OCI-LY1 (cell line): ENCODE results near the gene ARHGAP24.

Source experiments
- H2AFZ ChIP-seq: fragments of 200-600 bp; sonication (generic), shearing (Covaris generic); 2 replicates; pipeline ENCODE4 v1.6.0; 2014; ENCODE audit warnings: antibody characterized with exemption, mild to moderate bottlenecking, low read length
- H3F3A ChIP-seq: fragments of 200-600 bp; sonication (generic), shearing (Covaris generic); 2 replicates; pipeline ENCODE4 v1.6.0; 2014; ENCODE audit warnings: mild to moderate bottlenecking, antibody characterized with exemption, low read length, moderate library complexity; ENCODE audit not compliant: insufficient read depth
- H3K27ac ChIP-seq: fragments of 200-600 bp; sonication (generic); 2 replicates; pipeline ENCODE4 v1.5.1; 2014; ENCODE audit warnings: low read length, mixed run types, mild to moderate bottlenecking, low read depth; ENCODE audit not compliant: poor library complexity, severe bottlenecking
- H3K27me3 ChIP-seq: fragments of 200-600 bp; sonication (generic); 2 replicates; pipeline ENCODE4 v1.6.0; 2014; ENCODE audit warnings: antibody characterized with exemption, mild to moderate bottlenecking, low read length, moderate library complexity; ENCODE audit not compliant: insufficient read depth
- H3K36me3 ChIP-seq: fragments of 200-600 bp; sonication (generic); 2 replicates; pipeline ENCODE4 v1.6.1; 2014; ENCODE audit warnings: mild to moderate bottlenecking, antibody characterized with exemption, low read length, moderate library complexity, mixed read lengths; ENCODE audit not compliant: insufficient read depth
- H3K4me1 ChIP-seq: fragments of 200-600 bp; sonication (generic); 2 replicates; pipeline ENCODE4 v1.5.1; 2014; ENCODE audit warnings: mild to moderate bottlenecking, low read length, moderate library complexity; ENCODE audit not compliant: insufficient read depth, severe bottlenecking
- H3K4me2 ChIP-seq: fragments of 200-600 bp; sonication (generic), shearing (Covaris generic); 2 replicates; pipeline ENCODE4 v1.6.1; 2014; ENCODE audit warnings: low read length
- H3K4me3 ChIP-seq: fragments of 200-600 bp; sonication (generic); 2 replicates; pipeline ENCODE4 v1.5.1; 2014; ENCODE audit warnings: low read length, low read depth, mild to moderate bottlenecking, mixed read lengths; ENCODE audit not compliant: poor library complexity, severe bottlenecking
- H3K79me2 ChIP-seq: fragments of 200-600 bp; shearing (Covaris generic); 2 replicates; pipeline ENCODE4 v1.6.1; 2016; ENCODE audit warnings: mixed run types, low read length, mixed read lengths; ENCODE audit not compliant: insufficient read depth
- H3K9ac ChIP-seq: fragments of 200-600 bp; sonication (generic), shearing (Covaris generic); 2 replicates; pipeline ENCODE4 v1.6.1; 2014; ENCODE audit warnings: mild to moderate bottlenecking, low read length, mixed read lengths
- H3K9me2 ChIP-seq: fragments of 200-600 bp; sonication (generic), shearing (Covaris generic); 2 replicates; pipeline ENCODE4 v1.6.1; 2014; ENCODE audit warnings: low read depth, mild to moderate bottlenecking, low read length, mixed read lengths
- H3K9me3 ChIP-seq: fragments of 200-600 bp; shearing (Covaris generic); 2 replicates; pipeline ENCODE4 v1.6.1; 2014; ENCODE audit warnings: low read length, mixed read lengths
- H4K20me1 ChIP-seq: fragments of 200-600 bp; sonication (generic), shearing (Covaris generic); 2 replicates; pipeline ENCODE4 v1.6.0; 2016; ENCODE audit warnings: mild to moderate bottlenecking, low read length; ENCODE audit not compliant: insufficient read depth
- EZH2 ChIP-seq: fragments of 200-600 bp; sonication (generic), shearing (Covaris generic); IDR thresholded peaks from 2 replicates; pipeline ENCODE4 v1.8.0; 2017; ENCODE audit warnings: borderline replicate concordance, mixed run types, mild to moderate bottlenecking, antibody characterized with exemption, low read length, moderate library complexity, mixed read lengths
- TF ChIP-seq, protein P1 (sequence below): fragments of 200-600 bp; sonication (generic), shearing (Covaris generic); IDR thresholded peaks from 2 replicates; pipeline ENCODE4 v1.5.1; 2017; ENCODE audit warnings: mild to moderate bottlenecking, antibody characterized with exemption, low read length, moderate library complexity, mixed read lengths

The ARHGAP24 gene

DNA sequence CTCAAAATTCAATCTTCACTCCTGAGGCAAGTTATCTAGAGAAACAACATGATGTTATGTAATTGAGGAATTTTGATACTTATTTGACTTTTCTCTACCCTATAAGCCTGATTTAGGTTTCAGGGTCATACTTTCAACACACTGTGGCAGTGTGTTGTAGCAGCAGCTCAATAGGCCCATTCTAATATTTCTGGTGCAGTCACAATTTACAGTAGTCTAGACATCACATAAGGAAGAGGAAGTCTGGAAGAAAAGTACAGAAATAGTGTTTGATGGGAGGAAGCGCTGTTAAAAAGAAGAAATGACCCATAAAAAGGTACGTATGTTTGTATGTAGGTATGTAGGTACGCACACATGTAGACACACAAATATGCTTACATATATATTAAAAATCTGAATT is 194.3 kb downstream of the ARHGAP24 start:
- Histone ChIP-seq H2AFZ (no peak overlapping the region), H3K27me3 (no peaks in the 10 kb centered on the region), H3K9me3 (no peaks in the 10 kb centered on the region; the same call in 1 of the 2 replicates), H3F3A (no peaks in the 10 kb centered on the region; the same call in 1 of the 2 replicates), H3K9ac (no peak overlapping the region), H3K4me1 (peaks cover 68% of the 10 kb centered on the region), H3K27ac (peak overlapping the region; percentile 53), H4K20me1 (no peaks in the 10 kb centered on the region), H3K9me2 (no peaks in the 10 kb centered on the region), H3K4me2 (no peak overlapping the region), H3K79me2 (peaks cover 41% of the 10 kb centered on the region), H3K4me3 (no peak overlapping the region), H3K36me3 (peaks cover 76% of the 10 kb centered on the region)
- TF ChIP-seq, protein P1, sequence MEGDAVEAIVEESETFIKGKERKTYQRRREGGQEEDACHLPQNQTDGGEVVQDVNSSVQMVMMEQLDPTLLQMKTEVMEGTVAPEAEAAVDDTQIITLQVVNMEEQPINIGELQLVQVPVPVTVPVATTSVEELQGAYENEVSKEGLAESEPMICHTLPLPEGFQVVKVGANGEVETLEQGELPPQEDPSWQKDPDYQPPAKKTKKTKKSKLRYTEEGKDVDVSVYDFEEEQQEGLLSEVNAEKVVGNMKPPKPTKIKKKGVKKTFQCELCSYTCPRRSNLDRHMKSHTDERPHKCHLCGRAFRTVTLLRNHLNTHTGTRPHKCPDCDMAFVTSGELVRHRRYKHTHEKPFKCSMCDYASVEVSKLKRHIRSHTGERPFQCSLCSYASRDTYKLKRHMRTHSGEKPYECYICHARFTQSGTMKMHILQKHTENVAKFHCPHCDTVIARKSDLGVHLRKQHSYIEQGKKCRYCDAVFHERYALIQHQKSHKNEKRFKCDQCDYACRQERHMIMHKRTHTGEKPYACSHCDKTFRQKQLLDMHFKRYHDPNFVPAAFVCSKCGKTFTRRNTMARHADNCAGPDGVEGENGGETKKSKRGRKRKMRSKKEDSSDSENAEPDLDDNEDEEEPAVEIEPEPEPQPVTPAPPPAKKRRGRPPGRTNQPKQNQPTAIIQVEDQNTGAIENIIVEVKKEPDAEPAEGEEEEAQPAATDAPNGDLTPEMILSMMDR: no peak
- TF ChIP-seq EZH2: no peak

DNA sequence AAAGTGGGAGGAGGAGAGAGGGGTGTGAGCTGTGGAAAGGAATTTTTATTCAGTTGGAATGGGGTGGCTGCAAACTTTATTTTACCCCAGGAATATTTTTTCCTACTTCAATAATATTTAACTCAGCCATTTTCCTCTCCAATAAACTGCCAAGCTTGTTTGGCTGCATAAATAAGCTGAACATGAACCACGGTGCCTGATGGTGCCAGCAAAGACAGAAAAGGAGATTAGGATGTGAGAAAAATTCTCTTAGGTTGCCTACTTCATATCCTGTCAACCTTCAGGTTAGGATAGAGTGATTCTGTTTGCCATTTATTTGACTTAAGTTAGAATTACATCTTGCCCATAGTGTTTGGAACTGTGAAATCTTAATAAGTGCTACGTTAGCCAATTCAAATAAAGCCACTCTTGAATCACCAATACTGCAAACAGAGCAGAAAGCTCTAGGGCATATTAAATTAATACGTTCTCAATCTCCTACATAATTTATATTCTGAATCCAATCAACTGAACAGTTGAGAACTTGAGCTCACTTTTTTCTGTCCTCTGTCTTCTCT is 195.1 kb downstream of the ARHGAP24 start:
- Histone ChIP-seq H3K4me3 (no peak overlapping the region), H3K27ac (peak overlapping the region; percentile 66), H3K79me2 (peaks cover 41% of the 10 kb centered on the region), H3K9me3 (no peaks in the 10 kb centered on the region; the same call in 1 of the 2 replicates), H3K36me3 (peaks cover 85% of the 10 kb centered on the region), H3F3A (no peaks in the 10 kb centered on the region; the same call in 1 of the 2 replicates), H4K20me1 (no peaks in the 10 kb centered on the region), H3K27me3 (no peaks in the 10 kb centered on the region), H3K9ac (no peak overlapping the region), H2AFZ (no peak overlapping the region), H3K4me1 (peaks cover 76% of the 10 kb centered on the region), H3K4me2 (peak overlapping the region; percentile 17; the same call in 1 of the 2 replicates), H3K9me2 (no peaks in the 10 kb centered on the region)
- TF ChIP-seq EZH2: no peak
- TF ChIP-seq, protein P1: no peak

DNA sequence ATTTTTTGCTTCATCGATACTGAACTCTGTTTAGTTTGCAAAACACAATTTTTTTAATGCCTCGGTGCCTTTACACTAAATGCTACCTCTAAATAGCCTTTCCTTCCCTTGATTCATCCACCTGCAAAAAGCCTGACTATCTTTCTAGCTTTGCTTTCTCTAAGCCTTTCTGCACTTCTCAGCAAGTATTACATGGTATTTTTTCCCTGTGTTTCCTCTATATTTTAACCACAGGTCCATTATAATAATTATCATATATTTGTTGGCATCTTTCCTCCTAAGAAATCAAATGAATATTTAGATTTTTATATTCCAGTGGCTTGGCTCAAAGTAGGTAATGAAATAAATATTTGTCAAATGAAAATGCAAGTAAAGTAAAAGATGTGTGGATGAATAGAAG is 196.2 kb downstream of the ARHGAP24 start:
- Histone ChIP-seq H3K27ac (peak overlapping the region; percentile 66), H3K36me3 (peaks cover 93% of the 10 kb centered on the region), H3K27me3 (no peaks in the 10 kb centered on the region), H3K4me2 (no peak overlapping the region; the same call in 1 of the 2 replicates), H3K9ac (no peak overlapping the region), H3K4me1 (peaks cover 85% of the 10 kb centered on the region), H3F3A (no peaks in the 10 kb centered on the region; the same call in 1 of the 2 replicates), H3K4me3 (no peak overlapping the region), H3K79me2 (peaks cover 41% of the 10 kb centered on the region), H4K20me1 (no peaks in the 10 kb centered on the region), H3K9me2 (no peaks in the 10 kb centered on the region), H3K9me3 (no peaks in the 10 kb centered on the region; the same call in 1 of the 2 replicates), H2AFZ (no peak overlapping the region)
- TF ChIP-seq EZH2: no peak
